ENCODE results near the gene ZRANB1.

GRCh38 chr10:125027871-125028869 lies 86.2 kb downstream of the ZRANB1 start:
- TF ChIP-seq CTCF (IDR thresholded peaks at IDR 0.05; ENCODE audit: low read depth, low read length) = no peak
- TF ChIP-seq POLR2A (IDR thresholded peaks at IDR 0.05; ENCODE audit: extremely low read depth, insufficient read length) = no peak
- no peak for TF ChIP-seq MAX (IDR thresholded peaks at IDR 0.05; ENCODE audit: low read depth, low read length)
- no peak for TF ChIP-seq MYC (IDR thresholded peaks at IDR 0.05; ENCODE audit: low read depth, low read length)

Data from NB4 (cell line).